GM18867 (cell line): ENCODE results near the gene CADM2.

Experiments used
- ATAC-seq: cut with Tn5 transposase; IDR thresholded peaks from one replicate; pipeline ENCODE4 v1.9.1; 2021; ENCODE audit warnings: mild to moderate bottlenecking, moderate library complexity; ENCODE audit not compliant: unreplicated experiment

The CADM2 gene

DNA sequence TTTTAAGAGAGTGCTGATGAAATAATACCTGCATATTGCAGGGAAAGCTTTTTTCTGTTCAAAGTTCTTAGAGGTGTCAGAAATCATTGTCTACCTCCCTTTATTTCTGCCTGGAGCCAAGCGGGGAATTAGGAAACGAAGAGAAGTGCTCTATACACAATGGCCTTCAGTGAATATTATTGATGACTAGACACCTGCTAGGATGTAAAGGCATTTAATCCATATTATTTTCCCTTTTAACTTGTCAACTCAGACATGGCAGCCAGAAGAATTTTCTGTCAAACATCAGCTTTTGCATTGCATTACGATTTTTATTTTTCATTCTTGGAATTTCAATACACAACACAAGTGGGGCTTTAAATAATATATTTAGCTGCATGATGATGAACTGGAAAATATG is 24.7 kb downstream of the CADM2 start:
- no peak for ATAC-seq

DNA sequence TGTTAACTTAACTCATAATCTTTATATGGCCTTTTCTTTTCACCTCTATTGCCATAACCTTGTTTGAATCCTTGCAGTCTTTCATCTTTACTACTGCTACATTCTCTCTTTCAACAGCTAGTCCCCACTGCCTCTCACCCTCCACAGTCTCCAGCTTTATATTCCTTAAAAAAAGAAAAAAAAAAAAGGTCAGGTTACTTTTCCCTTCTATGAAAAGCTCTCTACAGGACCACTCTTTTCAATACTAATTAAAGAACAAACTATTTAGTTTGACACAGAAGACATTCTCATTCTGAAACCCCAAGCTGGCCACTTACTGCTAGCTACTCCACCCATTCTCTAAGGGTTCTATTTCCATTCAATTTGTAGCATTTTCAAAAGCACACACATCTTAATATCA is 25.6 kb downstream of the CADM2 start:
- ATAC-seq, result no peak

DNA sequence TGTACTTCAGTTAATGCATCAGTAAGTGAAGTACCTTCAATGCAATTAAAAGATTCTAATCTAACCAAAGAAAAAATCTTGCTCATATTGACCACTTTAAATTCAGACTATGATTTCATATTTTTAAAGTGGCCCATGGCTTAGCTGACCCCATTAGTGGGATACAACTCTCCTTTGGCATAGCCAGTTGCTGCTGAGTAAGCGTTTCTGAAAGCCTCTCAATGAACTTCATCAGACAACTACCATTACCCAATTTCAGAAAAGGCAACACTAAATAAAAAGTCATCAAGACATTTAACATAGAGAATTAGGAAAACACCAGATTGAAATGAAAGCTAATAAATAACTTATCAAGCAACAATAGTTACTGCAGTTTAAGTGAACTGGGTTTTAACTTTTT is 27.0 kb downstream of the CADM2 start:
- ATAC-seq, result no peak

DNA sequence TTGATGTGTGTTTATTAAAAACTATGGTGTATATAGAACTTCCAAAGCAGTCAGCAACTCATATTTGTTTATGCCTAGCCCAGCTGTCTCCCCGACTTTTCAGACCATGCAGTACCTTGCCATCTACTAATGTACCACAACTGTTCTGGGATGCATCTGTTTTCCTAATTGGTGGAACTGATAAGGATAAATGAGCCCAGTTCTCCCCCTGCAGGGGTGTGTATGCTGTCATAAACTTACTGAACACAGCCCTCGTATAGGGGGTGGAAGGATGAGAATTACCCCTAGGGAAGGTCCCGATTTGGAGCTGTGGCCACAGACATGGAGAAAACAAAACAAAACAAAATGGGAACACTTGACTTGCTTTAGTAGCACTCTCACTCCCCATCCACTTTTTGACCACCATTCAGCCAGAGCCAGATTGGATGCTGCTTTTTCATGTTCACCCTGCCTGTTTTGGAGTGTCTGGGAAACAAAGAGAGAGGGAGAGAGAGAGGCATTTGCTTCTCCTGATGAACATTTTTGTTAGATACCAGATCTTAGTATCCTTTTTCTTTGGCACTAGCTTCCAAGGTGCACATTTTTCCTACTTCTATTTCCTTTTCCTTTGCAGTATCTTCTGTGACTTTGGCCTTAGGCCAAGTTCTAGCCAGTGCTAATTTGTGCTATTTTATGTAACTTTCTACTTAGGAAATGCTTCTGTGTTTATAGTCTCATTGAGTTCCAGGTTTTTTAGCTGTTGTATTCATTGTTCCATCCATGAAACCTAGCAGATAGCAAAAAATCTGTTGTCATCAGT is 29.1 kb downstream of the CADM2 start:
- no peak for ATAC-seq

DNA sequence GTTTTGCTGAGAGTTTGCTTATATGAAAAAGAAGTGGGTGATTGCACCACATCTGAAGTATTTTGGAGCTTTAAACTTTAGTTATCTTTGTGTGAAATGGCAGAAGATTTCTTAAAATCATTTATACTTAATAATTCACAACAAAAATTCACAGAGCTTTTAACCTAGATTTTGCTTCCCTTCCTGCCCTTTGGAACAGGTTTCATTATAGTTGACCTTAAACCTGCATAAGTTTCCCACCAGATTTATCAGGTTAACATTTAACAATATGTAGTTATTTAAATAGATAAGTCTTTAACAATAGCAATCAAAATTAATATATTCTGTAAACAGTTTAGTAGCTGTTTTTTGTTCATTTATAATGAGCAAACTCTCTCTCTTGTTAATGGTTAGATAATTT is 30.3 kb downstream of the CADM2 start:
- ATAC-seq, result no peak

DNA sequence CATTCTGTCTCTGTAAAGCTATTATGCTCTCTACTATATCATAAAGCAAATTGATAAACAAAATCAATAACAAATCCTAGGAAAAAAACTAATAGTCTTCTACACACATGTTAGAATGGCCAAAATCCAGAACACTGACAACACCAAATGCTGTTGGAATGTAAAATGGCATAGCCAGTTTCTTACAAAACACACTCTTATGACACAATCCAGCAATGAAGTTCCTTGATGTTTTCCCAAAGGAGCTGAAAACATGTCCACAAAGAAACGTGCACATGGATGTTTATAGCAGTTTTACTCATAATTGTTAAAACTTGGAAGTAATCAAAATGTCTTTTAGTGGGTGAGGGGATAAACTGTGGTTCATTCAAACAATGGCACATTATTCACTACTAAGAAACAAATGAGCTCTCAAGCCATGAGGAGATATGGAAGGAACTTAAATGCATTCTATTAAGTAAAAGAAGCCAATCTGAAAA is 32.7 kb downstream of the CADM2 start:
- ATAC-seq, result no peak

DNA sequence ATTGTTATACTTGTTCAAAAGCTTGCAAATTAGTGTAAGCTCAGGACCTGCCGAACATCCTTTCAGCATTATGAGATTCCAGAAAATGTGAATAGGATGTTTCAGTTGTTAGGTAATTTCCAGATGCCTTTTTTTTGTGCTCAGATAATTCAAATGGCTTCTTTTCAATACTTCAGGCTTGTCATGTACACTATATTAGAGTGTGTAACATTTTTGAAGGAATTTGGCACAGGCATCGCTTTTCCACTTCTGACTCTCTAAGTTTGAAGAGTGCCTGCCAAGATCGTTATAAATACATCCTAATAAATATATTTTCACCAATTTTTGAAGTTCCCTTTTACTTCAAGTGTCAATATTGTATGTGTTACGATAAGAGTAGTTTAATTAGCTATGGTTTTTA is 35.2 kb downstream of the CADM2 start:
- ATAC-seq, result no peak

DNA sequence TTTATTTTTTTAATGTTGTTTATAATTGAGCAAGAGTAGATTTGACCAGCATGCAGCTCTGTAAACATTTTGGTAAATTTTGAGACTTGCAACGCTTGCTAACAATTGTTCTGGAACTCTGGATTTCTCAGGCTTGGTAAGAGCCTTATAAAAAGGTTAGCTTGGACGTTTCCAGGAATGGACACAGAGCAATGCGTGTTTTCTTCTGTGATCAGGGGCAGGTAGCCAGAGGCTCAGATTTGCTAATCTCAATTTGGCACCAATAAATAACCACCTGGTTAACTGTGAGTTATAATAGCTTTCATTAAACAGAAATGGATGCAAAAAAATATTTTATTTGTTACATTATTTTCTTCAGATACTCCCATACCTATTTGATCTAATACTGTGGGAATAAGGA is 39.8 kb downstream of the CADM2 start:
- ATAC-seq, result no peak

DNA sequence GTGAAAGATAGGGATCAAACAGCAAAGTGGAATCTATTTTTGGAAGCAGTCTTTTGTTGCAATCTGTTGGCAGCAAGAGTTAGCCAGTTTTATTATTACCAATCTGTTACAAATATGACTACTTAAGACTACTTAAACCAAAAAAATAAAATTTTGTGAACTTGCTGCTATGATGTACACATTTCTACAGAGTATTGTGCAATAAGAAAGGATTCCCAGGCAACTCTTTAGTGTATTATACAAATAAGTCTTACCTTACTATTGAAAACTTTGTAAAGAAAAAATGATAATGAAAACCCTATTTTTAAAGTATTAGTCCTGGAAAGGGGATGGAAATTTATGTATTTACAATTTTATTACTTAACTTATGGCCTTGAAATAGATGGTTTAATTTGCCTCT is 44.7 kb downstream of the CADM2 start:
- no peak for ATAC-seq

DNA sequence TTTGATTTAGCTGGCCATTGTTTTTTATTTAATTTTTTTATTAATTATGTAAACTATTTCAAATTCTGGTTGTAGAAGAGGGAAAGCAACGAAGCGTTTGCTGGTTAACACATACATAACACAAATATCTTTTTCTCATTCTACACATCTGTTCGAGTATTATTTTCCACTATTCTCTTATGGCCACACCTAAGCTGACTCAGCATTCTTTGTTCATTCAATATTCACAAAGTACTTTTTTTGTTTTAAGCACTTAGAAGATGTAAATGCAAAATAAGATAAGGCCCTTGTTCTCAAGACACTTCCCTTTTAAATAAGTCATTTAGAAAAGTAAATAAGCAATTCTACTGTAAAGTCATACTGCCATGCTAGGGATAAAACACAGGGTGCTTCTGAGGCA is 45.4 kb downstream of the CADM2 start:
- ATAC-seq, result no peak

DNA sequence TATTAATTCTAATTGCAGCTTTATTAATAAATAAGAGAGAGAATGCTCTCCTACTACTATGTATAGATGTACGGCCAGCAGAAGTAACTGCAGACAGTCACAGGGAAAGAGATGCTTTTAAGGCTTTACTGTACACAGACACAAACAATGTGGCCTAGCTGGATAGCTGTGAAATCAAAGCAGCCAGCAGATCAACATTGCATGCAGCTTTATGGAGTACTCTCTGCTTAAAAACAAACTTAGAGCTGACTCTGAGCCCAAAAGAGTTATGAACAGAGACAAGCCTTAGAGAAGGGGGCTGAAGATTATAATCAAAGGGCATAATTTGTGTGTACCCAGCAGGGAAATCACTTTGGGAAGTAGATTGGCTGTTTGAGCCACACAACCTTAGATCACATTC is 47.2 kb downstream of the CADM2 start:
- no peak for ATAC-seq

DNA sequence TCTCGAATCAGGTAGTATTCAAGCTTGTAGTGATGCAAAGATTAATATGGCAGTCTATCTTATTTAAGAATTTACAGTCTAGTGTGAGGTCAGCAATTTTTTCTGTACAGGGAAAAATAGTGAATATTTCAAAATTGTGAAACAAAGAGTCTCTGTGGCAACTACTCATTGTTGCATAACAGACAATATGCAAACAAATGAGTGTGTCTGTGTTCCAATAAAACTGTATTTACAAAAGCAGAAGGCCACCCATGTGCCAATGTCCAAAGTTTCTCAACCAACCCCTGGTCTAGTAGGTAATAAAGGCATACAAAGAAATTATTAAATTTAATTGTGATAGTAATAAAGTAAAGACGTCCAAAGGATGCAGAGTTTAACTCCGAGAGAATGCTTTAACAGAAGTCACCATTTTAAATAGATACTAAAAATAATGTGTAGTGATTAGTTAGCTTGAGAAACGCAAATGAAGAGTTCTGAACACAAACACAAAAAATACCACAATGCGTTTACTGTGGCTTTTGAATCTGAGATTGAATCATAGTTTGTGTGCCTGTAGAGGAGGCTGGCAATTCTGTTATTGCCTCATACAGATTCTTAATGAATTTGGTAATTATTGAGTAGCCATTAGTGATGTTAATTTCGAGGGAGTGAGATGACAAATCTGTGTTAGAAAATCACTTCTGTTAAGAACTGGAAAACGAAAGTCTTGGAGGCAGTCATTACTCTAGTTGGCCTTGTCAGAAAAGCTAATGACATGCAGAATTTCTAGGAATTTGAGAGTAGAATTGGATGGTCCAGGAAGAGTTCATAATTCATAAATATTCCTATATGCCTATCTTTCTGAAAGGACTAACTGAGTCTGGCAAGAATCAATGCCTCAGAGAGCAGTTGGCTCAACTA is 48.7 kb downstream of the CADM2 start:
- no peak for ATAC-seq

DNA sequence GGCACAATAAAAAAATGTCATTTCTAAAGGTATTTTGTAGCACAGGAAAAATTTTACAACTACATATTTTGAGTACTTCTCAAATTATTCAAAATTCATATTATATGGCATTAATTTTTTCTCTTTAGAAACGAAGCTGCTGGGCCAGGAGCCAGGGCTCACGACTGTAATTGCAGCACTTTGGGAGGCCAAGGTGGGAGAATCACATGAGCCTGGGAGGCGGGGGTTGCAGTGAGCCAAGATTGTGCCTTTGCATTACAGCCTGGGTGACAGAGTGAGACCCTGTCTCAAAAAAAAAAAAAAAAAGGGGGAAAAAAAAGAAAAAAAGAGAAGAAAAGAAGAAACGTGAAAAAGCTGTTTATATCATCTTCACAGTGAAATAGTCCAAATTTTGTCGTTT is 62.0 kb downstream of the CADM2 start:
- no peak for ATAC-seq

DNA sequence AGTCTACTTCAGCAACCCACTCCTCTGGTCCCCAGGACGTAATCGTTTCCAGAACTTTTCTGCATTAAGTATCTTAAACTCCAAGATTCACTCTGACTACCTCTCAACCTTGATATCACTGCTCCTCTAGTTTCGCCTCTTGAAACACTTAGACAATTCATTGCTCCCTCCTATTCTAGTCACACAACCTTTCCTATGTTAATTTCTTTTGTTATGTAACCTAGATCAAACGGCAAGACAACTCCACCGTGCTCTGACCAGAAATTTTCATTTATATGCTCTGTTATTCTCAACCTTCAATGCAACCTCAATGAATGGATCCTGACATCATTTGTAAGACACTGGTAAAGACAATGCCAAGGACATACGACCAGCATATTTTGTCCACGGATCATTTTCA is 71.3 kb downstream of the CADM2 start:
- ATAC-seq, result no peak

DNA sequence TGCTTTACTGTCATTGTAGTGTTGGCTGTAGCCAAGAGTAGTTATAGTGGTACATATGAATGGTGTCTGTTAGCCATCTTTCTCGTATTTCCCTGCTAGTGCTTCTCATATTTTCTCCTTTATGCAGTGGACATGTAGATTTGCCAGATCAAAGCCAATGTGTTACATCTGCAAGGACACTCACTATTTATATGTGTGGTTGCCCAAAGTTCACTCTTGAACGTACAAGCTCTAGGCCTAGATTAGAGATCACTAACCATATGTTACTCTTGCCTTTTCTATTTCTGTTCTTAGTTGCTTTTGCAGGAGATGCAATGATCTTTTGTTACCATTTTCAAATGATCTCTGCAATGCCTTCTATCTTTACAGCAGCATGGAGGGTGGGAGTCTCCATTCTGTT is 78.4 kb downstream of the CADM2 start:
- no peak for ATAC-seq

DNA sequence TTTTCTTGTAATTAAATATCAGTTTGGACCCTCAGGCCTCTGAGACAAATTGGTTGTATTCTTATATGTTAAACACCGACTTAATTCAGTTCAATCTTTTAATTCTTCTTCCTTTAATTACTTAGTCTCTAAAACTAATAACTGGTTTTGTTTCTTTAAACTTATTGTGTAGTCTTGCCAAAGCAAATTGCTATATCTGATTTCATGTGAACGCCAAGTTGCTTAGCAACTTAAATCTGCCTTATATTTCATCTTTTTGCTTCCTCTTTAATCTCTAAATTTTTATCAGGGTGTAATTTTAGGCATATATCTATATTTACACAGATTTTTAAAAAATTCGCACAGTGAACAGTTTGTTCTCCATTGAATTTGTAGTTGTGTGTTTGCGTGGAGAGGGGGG is 82.2 kb downstream of the CADM2 start:
- ATAC-seq, result no peak

DNA sequence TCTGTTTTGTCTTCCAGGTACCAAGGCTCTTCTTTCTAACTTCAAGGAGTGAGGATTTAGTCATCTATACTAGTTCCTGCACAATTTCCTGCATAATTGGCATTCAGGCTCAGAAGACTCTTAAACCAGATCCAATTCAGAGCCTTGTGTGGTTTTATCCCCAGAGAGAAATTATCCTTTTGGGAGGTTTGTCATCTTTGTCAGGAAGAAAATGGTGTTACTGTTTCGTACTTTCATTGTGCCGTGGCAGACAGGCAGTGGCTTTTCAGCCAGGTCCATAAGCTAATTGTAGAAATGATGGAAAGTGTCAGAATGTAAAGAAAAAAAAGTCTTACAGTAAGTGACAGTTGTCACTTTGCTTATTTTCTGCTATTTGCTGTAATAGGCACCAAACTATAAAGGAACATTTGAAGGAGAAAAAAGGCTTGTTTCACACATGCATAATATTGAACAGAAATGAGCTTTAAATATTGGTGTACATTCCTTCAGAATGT is 82.8 kb downstream of the CADM2 start:
- ATAC-seq, result no peak

DNA sequence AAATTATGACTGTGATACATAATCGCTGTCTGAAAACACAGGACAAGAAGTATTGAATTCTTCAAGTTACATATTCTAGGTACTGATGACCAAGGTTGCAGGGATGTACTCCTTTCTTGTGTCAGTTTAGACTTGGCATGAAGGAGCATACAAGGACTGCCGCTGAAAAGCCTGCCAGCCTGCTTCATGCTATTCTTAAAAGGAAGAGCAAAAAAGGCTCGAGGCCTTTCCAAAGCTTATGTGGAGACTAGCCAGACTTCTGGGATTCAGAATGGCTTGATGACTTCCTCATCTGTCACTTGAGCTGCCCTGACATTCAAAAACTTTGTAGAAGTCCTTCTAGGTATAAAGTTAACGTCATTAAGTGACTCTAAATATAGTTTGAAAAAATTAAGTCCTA is 92.0 kb downstream of the CADM2 start:
- no peak for ATAC-seq

DNA sequence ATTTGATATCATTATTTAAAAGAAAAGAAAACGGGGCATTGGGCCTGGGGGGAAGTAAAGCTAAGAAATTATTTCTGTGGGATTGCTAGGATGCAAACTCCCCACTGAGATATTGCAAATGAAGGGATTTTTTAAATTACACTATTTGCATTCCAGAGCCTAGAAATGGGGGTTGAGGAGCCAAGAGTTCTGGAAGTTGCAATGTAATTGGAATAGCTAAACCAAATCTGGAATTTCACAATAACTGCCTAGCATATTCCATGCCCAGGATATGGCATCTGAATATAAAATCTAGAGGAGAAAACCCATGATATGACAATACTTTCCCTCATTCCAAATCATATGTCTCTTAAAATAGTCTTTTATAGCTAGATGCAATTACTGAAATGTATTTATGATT is 93.0 kb downstream of the CADM2 start:
- no peak for ATAC-seq

DNA sequence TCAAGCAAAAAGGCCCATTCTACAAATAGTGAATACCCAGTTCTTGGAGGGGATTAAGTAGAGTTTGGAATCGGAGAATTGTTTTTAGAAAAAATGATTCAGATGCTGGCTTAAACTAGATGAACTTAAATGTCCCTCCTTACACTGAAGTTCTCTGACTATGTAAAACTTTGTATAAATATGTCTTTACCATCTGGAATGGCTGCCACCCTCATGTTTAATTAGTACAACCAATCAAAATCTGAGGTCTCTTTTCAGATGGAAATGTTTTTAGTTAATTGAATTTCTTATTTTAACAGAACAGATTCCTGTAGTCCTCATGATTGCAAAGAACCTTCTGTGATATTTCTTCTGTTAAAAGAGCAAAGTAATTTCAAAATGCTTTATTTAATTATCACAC is 94.8 kb downstream of the CADM2 start:
- no peak for ATAC-seq

DNA sequence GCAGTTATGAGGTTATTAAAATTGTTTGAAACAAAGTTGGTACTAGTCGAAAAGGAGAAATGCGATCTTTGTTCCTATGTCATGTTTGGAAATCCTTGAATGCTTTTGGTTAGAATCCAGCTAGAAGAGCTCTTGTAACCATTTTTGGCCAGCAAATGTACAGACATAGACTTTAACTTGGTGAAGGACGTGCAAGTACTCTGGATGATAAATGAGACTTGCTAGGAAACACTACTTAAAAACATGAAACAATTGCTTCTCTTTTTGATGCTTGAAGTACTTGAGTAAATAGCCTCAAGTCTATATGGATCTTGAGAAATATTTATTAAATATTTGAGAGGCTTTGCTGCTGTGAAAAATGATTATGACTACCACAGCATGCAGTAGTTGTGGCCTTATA is 95.8 kb downstream of the CADM2 start:
- no peak for ATAC-seq

DNA sequence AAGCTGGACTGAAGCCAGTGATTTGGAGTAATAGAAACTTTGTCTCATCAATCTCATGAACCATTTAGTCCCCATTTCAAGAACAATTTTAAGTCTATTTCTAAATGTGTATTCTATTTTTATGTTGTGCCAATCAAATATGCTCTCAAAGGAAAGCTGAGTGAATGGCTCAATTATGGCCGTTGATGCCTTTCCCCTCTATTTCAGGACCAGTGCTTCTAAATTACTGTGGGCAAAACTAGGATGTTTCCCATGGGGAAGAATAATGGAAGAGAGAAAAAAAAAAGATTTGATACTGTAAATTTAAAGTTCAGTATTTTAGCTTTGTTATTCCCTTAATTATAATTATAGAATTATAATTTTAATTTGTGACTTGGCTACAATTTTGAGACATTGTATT is 110.1 kb downstream of the CADM2 start:
- ATAC-seq, result no peak
